CD4-positive, alpha-beta T cell treated with Interleukin-10 for 1 hour (primary cell): ENCODE data around the gene REV3L.
"Not testable (repeated sequence)": the region's sequence is repeated elsewhere in the genome, so short reads cannot be mapped to it uniquely, and the experiment has no call there.

Experiments used
- DNase-seq: peaks from one replicate; pipeline ENCODE4 v3.0.0-alpha.2; 2020

The REV3L gene, protein sequence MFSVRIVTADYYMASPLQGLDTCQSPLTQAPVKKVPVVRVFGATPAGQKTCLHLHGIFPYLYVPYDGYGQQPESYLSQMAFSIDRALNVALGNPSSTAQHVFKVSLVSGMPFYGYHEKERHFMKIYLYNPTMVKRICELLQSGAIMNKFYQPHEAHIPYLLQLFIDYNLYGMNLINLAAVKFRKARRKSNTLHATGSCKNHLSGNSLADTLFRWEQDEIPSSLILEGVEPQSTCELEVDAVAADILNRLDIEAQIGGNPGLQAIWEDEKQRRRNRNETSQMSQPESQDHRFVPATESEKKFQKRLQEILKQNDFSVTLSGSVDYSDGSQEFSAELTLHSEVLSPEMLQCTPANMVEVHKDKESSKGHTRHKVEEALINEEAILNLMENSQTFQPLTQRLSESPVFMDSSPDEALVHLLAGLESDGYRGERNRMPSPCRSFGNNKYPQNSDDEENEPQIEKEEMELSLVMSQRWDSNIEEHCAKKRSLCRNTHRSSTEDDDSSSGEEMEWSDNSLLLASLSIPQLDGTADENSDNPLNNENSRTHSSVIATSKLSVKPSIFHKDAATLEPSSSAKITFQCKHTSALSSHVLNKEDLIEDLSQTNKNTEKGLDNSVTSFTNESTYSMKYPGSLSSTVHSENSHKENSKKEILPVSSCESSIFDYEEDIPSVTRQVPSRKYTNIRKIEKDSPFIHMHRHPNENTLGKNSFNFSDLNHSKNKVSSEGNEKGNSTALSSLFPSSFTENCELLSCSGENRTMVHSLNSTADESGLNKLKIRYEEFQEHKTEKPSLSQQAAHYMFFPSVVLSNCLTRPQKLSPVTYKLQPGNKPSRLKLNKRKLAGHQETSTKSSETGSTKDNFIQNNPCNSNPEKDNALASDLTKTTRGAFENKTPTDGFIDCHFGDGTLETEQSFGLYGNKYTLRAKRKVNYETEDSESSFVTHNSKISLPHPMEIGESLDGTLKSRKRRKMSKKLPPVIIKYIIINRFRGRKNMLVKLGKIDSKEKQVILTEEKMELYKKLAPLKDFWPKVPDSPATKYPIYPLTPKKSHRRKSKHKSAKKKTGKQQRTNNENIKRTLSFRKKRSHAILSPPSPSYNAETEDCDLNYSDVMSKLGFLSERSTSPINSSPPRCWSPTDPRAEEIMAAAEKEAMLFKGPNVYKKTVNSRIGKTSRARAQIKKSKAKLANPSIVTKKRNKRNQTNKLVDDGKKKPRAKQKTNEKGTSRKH (N-terminal part only)

DNA sequence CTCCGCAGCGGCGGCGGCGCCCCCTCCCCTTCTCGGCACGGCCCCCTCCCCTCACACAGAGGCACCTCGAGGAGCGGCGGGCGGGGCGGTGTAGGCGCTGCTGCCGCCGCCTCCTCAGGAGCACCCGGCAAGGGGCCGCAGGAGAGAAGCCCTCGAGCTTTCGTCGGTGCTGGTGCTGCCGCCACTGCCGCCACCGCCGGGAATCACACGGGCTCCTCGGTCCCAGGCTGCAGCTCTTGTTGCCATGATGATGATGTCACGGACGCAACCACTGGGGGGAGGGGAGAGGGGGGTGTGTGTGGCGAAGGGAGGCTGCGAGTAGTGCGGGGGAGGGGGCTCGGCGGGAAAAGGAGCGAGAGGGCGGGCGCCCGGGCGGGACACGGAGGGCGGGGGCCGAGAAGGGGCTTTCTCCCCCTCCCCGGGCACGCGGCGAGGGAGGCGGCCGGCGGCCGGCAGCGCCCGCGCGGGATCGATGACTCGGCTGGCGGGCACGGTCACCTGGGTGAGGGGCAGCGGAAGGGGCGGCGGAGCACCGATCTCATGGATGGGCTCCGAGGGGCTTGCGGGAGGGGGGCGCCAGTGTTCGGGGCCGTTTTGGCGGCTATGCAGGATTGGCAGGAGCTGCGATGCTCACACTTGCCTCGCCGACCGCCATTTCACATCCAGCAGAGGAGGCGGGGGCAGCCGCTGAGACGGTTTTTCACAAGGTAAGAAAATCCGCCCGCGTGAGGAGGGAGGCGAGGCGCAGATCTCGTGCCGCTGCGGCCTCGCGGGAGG is at the start of gene REV3L:
Gene REV3L (minus strand): TSS at position 260 of the 777 bp plus-strand sequence. CDS start 330 bp downstream, outside the sequence.
- DNase-seq, result peak; percentile 89

DNA sequence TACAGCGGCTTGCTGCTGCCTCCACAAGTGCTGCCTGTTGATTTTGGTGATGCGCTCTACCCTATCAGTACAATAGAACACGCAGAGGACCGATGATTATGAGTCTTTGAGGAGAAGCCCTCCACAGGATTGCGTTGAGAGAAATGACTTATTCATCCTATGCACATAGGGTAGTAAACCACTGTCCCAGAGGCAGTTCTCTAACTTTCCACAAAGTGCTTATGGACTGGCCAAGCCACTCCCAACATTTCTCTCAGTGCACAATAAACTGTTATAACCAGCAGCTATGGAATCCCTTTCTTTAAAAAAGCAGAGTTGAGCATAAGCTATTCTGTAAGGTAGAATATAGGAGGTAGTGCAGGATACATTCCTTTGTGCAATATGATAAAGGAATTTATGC is 48.2 kb upstream of the REV3L start:
- DNase-seq, result no peak

DNA sequence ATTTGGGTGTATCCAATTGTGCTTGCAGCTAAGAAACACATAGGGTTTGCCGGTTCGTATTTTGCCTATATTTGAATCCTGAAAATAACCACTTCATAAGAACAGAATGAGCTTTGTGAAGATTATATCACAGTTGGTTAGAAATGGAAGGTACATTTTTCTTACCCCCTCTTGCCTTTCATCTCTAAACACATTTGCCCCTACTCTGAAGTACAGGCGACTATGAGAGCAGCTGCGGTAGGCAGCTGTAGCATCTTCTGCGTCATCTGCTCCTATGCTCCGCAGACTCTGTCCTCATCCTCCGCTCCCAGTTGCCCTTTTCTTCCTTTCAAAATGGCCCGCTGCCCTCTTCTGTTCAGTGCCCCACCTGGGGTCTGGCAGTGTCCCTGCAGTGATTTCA is 47.6 kb upstream of the REV3L start:
- no peak for DNase-seq

DNA sequence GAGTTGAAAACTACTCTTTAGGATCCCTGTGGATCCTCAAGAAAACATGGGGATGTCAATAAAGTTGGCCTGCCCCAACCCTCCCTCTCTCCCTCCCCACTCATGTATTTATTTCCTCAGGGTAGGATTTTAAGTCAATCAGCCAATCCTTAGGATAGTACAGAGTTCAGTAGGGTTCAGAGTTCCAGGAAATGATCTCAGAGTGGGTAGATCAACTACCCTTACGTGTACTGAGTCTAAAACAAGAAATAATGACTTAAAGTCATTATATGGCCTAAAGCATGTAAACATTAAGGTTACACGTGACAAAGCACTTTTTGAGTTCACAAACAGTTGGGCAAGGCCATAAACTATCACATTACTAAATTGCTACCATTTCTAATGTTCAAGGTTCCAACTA is 47.2 kb upstream of the REV3L start:
- DNase-seq, result no peak

DNA sequence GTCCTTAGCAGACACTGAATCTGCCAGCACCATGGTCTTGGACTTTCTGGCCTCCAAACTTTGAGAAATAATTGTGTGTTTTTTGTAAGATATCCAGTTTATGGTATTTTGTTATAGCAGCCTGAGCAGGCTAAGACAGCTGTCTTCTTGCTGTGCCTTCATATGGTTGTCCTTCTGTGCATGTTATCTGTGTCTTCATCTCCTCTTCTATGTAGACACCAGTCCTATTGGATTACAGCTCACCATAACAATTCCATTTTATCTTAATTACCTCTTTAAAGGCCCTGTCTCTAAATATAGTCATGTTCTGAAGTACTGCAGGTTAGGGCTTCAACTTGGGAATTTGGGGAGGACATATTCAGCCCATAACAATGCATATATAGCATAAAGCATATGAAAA is 44.3 kb upstream of the REV3L start:
- DNase-seq, result no peak

DNA sequence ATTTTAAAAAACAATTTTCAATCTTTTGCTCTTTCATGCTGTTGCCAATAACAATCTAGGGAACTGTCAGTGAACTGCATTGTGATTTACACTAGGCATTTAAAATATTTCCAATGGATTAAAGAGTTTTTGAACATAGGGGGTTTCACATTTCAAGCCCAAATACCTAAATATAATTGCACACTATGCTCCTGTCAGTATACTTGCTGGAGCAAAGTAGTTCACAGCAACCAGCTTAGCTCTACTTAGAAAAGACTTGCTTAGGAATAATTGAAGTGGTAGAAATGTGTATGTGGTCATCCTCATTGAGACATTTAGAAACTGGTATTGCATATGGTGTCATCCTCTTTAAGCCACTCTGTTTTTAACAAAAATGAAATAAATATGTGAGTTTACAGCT is 41.7 kb upstream of the REV3L start:
- DNase-seq, result no peak

DNA sequence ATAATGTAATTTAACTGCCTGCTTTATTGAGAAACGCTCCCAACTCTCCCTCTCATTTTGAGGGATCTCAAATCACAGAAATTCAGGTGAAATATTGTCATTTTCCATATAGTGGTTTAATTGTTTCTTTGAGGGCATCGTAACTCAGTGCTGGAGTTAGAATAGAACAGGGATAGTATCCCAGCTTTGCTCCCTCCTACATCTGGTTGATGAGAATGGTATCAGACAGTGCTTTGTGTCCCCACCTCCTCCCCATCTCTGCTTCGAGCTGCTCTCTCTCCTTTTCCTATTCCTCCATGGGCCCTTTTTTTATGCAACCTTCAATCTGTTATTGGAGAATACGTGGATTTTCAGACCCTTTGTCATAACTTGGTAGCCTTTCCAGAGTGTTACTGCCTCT is 41.2 kb upstream of the REV3L start:
- DNase-seq, result no peak

DNA sequence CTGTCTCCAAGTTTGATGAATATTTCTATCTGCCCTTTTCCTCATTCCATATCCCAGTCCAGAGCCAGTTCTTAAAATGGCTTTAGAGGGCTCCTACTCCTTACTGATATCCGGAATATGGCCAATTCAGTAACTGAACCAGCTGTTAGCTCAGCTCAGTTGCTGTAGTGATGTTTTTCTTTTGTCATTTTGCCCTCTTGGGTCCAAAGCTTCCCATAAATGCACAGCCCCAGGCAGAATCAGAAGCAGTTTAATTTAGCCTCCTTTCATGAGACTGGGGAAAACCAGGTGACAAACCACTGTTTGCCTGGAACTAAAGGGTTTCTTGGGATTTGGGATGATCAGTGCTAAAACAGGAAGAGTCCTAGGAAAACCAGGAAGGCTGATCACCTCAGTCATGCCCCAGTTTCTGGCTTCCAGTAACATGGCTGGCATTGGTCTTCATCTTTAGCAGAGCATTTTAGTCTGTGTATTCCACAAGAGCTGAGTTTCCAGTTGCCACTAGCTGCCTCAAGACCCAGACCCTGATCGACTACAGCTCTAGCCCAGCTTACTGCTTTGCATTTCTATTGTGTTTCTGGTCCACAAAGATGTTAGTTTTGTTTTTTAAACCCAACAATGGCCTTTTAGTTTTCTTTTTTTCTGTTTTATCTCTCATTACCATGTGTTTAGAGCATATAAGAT is 40.6 kb upstream of the REV3L start:
- no peak for DNase-seq

DNA sequence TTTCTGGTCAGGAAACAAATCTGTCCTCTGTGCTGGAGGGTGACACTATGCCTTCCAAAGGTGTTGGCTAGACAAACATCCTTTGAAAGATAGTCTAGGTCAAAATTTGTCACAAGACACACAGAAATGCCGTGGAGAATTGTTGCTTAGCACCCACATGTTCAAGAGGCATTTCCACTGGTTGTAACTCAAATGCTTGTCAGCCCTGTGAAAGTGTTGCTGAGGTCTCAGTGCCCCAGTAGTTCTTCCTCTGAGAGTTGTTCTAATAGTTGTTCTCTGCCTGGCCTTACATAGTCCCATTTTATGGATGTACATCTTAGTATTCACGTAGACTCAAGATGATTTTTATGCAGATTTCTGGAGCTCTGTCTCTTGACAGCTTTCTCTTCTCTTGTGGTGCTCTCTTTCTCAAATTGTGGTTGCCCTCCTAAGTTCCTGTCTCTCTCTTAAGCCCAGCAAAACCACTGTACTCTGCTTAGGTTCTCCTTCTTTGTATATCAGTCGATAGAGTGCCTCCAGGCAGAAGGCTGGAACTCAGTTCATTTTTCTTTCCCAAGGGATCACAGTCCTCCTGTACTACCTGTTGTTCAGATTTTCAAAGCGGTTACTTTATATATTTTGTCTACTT is 39.5 kb upstream of the REV3L start:
- DNase-seq, result no peak

DNA sequence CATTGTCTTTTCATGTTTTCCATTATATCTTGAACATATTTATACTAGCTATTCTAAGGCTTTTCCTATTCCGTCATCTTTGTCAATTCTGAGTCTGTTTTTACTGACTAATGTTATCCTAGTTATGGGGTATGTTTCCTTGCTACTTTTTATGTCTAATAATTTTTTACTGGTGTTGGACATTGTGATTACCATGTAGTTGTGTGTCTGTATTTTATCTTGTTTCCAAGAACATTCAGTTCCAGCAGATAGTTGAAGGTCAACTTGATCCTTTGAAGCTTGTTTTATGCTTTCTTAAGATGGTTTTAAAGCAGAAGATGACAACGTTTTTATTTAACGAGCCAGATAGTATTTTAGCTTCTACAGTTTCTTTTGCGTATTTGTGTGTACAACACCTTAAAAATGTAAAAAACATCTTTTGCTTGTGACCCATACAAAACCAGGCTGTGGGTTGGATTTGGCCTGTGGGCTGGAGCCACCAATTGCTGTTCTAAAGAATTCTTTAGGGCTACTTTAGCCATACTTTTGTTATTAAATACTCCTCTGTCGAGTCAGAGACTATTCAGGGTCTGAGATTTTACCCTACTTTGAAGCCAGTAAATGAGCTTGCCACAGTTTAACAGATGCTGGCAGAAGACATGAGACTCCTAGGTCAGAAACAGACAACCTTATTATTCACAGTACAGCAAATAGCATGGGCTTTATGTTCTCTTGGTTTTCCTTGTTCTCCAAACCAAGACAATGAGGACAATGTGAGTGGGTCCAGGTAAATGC is 38.7 kb upstream of the REV3L start:
- no peak for DNase-seq

DNA sequence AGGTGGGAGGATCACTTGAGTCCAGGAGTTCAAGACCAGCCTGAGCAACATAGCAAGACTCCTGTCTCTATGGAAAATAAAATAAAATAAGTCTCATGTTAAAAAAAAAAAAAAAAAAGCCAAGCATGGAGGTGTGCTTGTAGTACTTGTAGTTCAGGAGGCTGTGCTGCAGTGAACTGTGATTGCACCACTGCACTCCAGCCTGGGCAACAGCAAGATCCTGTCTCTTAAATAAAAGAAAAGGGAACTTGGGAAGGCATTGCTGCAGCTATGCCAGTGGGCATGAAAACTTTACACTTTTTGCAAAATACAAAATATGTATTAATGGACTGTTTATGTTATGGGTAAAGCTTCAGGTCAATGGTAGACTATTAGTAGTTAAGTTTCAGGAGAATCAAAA is 37.5 kb upstream of the REV3L start:
- DNase-seq, result no peak

DNA sequence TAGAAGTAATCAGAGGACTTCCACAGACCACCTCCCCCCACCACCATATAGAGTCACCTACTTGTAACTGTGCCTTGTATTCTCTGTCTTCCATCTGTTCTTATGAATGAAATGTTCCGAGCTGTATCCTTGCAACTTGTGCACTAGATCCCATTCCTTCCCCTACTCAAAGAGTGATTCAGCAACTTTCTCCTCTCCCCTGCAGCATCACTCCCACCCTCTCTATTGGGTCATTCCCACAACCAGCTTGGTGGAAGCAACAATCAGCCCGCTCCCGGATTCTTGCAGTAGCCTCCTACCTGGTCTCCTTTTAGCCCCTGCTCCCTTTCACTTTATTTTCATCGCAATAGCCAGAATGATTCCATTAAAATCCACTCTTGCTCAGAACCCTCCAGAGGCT is 34.9 kb upstream of the REV3L start:
- DNase-seq, result no peak

DNA sequence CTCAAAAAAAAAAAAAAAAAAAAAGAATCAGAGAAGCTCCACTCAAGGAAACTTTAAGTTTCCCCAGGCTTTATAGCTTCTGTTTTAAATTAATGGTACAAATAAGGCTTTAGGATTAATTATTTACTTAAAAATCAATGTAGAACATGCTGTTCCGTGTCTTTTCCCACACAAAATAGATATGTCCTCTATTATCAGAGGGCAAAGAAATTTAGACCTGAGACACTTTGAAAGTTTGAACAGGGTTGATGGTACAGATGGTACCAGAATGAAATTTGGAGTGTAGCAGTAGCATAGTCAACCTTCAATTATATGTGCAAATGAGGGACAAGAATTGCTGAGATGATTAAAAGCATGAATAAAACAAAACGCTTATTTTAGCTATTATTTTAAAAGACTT is 32.2 kb upstream of the REV3L start:
- no peak for DNase-seq

DNA sequence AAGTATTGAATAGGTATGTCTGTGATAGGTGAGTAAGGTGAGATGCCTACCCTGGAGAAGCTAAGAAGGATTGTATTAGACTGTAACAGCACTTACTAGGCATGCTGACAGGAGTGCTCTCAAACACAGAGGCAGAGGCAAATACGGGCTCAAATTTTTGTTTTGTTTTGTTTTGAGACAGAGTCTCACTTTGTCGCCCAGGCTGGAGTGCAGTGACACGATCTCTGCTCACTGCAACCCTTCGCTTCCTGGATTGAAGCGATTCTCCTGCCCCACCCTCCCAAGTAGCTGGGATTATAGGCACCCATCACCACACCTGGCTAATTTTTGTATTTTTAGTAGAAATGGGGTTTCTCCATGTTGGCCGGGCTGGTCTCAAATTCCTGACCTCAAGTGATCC is 31.5 kb upstream of the REV3L start:
- DNase-seq, result not testable (repeated sequence)

DNA sequence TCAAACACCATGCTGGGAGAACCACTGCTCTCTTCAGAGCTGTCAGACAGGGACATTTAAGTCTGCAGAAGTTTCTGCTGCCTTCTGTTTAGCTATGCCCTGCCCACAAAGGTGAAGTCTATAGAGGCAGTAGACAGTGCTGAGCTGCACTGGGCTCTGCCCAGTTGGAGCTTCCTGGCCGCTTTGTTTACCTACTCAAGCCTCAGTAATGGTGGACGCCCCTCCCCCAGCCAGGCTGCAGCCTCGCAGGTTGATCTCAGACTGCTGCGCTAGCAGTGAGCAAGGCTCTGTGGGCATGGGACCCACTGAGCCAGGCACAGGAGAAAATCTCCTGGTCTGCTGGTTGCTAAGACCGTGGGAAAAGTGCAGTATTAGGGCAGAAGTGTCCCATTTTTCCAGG is 24.2 kb upstream of the REV3L start:
- DNase-seq, result not testable (repeated sequence)

DNA sequence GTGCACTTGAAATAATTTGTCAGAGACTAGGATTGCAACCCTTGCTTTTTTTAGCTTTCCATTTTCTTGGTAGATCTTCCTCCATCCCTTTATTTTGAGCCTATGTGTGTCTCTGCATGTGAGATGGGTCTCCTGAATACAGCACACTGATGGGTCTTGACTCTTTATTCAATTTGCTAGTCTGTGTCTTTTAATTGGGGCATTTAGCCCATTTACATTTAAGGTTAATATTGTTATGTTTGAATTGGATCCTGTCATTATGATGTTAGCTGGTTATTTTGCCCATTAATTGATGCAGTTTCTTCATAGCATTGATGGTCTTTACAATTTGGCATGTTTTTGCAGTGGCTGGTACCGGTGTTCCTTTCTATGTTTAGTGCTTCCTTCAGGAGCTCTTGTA is 22.5 kb upstream of the REV3L start:
- not testable (repeated sequence) for DNase-seq

DNA sequence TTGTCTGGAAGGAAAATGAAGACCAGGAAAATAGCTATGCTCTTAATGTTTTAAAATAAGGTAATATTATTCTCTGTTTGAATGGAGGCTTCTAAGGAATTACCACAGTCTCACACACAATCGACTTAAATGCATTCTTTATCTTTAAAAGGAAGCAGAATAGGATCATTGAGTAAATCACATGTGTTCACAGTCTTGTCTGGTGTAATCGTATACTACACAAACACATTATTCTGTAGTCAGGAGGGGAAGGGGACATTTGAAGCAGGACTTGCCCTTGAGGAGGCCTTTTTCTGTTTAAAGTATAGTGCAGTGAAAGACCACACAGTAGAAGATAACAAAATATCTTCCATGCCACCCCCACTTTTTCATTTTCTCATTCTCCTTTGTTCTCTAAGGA is 20.6 kb upstream of the REV3L start:
- no peak for DNase-seq

DNA sequence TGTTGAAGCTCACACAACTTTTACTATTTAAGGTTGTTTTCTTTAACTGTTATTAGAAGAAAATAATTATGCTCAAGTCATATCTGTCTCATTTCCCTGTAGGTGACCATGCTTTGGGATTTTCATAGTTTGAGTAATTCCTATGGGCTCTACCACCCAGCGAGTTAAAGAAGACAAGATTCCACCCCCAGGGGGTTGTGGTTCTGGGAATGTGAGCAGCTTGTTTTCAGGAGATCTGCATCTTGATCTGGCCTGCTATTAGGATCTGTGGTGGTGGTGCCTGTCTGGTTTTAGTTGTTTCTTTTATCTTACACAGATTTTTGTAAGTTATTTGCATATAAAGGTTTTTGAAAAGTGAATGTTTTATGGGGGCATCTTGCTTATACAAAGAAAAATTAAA is 20.2 kb upstream of the REV3L start:
- DNase-seq, result no peak

DNA sequence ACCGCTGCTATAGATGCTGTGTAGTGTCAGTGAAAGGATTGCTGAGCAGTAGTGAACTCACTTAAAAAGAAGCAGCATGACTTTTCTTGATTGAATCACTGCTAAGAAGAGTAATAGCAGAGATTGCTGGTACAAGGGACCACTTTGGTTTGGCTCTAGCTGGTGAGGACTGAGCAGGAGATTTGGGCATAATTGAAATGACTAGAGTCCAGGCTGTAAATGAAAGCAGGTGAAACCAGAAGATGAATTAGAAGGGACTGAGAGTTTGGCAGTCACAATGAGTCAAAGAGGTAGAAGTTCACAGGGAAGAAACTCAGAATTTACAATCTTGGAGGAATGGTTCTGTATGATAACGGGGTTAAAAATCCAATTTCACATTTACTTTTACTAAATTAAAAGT is 19.1 kb upstream of the REV3L start:
- no peak for DNase-seq

DNA sequence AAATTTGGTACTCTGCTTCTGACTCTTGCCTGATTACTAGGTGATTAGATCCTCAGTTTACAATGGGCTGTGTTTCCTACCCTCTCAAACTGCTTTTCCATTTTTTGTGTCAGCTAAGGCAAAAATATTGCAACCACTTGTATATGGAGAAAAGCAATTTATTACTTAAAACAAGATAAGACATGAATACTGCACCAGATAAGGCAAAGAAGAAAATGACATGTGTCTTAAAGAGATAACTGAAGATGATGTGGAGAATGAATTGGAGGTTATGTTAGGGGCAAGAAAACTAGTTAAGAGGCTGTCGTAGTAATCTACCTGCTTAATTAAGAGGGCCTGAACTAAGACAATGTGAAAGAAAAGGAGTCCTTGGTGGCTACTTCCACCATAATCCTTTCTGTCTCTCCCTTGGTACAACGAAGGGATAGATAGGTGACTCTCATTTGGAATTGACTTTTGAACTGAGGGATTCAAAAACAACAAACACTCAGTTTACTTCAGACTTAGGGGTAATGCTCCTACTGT is 16.3 kb upstream of the REV3L start:
- no peak for DNase-seq
